Stimulated activated CD8-positive, alpha-beta memory T cell treated with anti-CD3 and anti-CD28 coated beads, Interleukin-2, amount 100 ng/mL, for 1 hour (primary cell): ENCODE measurements around the gene SEPTIN12.
"Not testable (repeated sequence)": the region's sequence is repeated elsewhere in the genome, so short reads cannot be mapped to it uniquely, and the experiment has no call there.

Source experiments
- DNase-seq, 2 donors: peaks; one replicate each; pipeline ENCODE4 v3.0.0-alpha.2; 2020; ENCODE audit warnings: low read depth in 2 of 2

Gene SEPTIN12

GRCh38 chr16:4752351-4753100 is 35.6 kb downstream of the SEPTIN12 start:
- no peak for DNase-seq

- DNase-seq: no peak
Measured at GRCh38 chr16:4750896-4751295, 37.2 kb downstream of the SEPTIN12 start.

- no peak for DNase-seq
Measured at GRCh38 chr16:4749700-4750257, 38.4 kb downstream of the SEPTIN12 start.

- DNase-seq: no peak
Measured at GRCh38 chr16:4748682-4749411, 39.3 kb downstream of the SEPTIN12 start.

- no peak for DNase-seq
Measured at GRCh38 chr16:4747906-4748681, 40.1 kb downstream of the SEPTIN12 start.

GRCh38 chr16:4746991-4747574 is 41.1 kb downstream of the SEPTIN12 start:
- DNase-seq: no peak

GRCh38 chr16:4746215-4746614 is 41.9 kb downstream of the SEPTIN12 start:
- DNase-seq: no peak

GRCh38 chr16:4745274-4745569 is 42.9 kb downstream of the SEPTIN12 start:
- no peak for DNase-seq

GRCh38 chr16:4744555-4745273 is 43.4 kb downstream of the SEPTIN12 start:
- no peak for DNase-seq

- no peak for DNase-seq
Measured at GRCh38 chr16:4743226-4743878, 44.8 kb downstream of the SEPTIN12 start.

GRCh38 chr16:4738370-4738769 is 49.8 kb downstream of the SEPTIN12 start:
- DNase-seq: not testable (repeated sequence)

GRCh38 chr16:4737545-4737944 is 50.6 kb downstream of the SEPTIN12 start:
- DNase-seq: no peak

- no peak for DNase-seq
Measured at GRCh38 chr16:4736546-4736945, 51.6 kb downstream of the SEPTIN12 start.

- DNase-seq: peak; percentile 90
Measured at GRCh38 chr16:4734730-4735535, 53.2 kb downstream of the SEPTIN12 start.

GRCh38 chr16:4734063-4734729 is 53.9 kb downstream of the SEPTIN12 start, which contains the start of the genes ANKS3 and DNAAF8:
TSS of gene ANKS3 (minus strand) at chr16:4734271. CDS start at chr16:4730149, 4,122 bp downstream.
TSS of gene DNAAF8 (plus strand) at chr16:4734537. CDS start at chr16:4736515, 1,978 bp downstream.
- peak; percentile 59 to 62 for DNase-seq

- DNase-seq: no peak
Measured at GRCh38 chr16:4733747-4734062, 54.4 kb downstream of the SEPTIN12 start.

GRCh38 chr16:4733211-4733742 is 54.9 kb downstream of the SEPTIN12 start:
- DNase-seq: no peak

GRCh38 chr16:4729876-4730275 is 58.3 kb downstream of the SEPTIN12 start:
- DNase-seq: no peak

GRCh38 chr16:4728676-4729075 is 59.5 kb downstream of the SEPTIN12 start:
- DNase-seq: no peak
